Right renal cortex interstitium (tissue), 3 donors: ENCODE data around the gene MEF2B. TPM values are rescaled to one million over a fixed set of nuclear protein-coding genes. Genes with fewer than 3 reads are reported as not detected.
"Not testable (repeated sequence)": the region's sequence is repeated elsewhere in the genome, so short reads cannot be mapped to it uniquely, and the experiment has no call there.

Experiments
- DNase-seq, 3 donors: peaks; one replicate each; pipeline ENCODE4 v3.0.0-alpha.2; 2013; ENCODE audit warnings: low read depth in 3 of 3, low spot score in 2 of 3
- polyA plus RNA-seq, 3 donors: library from polyadenylated mRNA; unstranded; fragments of 120-200 nt; gene quantifications; one replicate each; pipeline ENCODE4 v1.2.1, GENCODE V29; 2013; ENCODE audit not compliant: insufficient read length in 3 of 3

Gene MEF2B
- polyA plus RNA-seq, 3 donors, result 1.0 to 1.1 (median 1.1) TPM

DNA sequence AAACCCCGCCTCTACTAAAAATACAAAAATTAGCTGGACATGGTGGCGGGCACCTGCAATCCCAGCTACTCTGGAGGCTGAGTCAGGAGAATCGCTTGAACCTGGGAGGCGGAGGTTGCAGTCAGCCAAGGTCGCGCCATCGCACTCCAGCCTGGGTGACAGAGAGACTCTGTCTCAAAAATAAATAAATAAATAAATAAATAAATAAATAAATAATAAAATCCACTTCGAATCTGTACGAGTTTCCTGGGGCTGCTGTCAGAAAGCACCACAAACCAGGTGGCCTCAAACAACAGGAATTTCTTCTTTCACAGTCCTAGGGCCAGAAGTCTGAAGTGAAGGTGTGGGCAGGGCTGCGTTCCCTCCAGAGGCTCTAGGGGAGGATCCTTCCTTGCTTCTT is 67.5 kb downstream of the MEF2B start:
- not testable (repeated sequence) for DNase-seq

DNA sequence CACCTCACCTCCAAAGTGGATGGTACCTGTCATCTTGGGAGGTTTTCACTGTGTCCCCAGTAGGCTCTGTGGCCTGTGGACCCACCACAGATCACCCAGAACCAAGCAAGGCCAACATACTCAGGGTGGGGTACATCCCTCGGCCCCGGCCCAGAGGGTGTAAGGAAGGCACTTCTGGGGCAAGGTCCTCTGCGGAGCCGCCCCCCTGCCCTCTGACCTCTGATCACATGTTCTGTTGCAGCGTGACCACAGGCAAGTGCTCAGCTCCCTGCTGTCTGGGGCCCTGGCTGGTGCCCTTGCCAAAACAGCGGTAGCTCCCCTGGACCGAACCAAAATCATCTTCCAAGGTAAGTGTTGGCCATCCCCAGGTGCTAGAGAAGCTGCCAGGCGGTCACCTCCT is 68.5 kb downstream of the MEF2B start:
- DNase-seq, result no peak

GRCh38 chr19:19098703-19099632 is 71.1 kb downstream of the MEF2B start:
- no peak for DNase-seq

GRCh38 chr19:19098084-19098702 is 71.9 kb downstream of the MEF2B start:
- DNase-seq, result no peak

DNA sequence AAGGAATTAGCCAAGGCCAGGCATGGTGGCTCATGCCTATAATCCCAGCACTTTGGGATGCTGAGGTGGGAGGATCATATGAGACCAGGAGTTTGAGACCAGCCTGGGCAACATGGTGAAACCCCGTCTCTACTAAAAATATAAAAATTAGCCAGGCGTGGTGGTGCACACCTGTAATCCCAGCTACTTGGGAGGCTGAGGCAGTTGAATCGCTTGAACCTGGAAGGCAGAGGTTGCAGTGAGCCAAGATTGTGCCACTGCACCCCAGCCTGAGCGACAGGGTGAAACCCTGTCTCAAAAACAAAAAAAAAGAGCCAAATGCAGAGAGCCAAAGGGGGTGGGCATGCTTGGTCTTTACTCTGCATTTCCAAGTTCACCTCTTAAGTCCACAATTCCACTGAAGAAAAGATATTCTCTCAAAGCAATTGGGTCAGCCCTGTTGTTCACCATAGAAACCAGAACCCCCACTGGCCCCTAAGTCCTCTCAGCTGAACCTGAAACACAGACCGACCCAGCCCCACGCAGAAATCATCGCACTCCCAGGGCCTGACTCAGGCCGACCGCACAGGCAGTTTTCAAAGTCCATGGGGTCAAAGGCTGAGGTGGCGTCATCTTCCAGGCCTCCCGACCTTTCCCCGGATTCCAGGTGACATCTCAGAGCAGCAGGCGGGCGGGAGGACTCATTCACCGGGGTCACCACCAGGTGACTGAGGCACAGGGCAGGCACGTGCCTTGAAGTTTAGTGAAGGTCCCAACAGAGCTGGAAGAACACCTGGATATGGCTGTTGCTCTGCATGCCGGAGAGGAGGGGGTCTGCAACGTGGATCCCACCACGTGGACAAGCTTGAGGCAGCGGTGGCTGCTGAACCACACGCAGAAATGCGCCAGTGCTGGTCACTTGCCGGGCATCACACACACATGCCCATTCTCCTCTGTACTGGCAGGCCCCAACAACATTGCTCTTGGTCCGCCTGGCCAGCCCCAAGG is 73.1 kb downstream of the MEF2B start:
- DNase-seq, result no peak

- DNase-seq, result no peak
Observed at GRCh38 chr19:19095691-19096090, 74.4 kb downstream of the MEF2B start.

Other genes with a start within 250 kb of the MEF2B start
- 10 to 100 TPM; 46.4 to 50.4 (median 48.2) TPM for gene HOMER3, start 229.0 kb downstream of the MEF2B start, polyA plus RNA-seq
- gene SUGP2, start 136.7 kb downstream of the MEF2B start, polyA plus RNA-seq, result 10 to 100 TPM; 69.2 to 74.4 (median 71.5) TPM
- gene ARMC6, start 136.7 kb downstream of the MEF2B start, polyA plus RNA-seq, result 10 to 100 TPM; 32.4 to 36.8 (median 34.9) TPM
- 10 to 100 TPM; 13.0 to 19.2 (median 16.2) TPM for gene SLC25A42, start 106.3 kb downstream of the MEF2B start, polyA plus RNA-seq
- gene TMEM161A, start 31.8 kb downstream of the MEF2B start, polyA plus RNA-seq, result 10 to 100 TPM; 25.7 to 29.2 (median 28.6) TPM
- gene BORCS8, start 21.9 kb upstream of the MEF2B start, polyA plus RNA-seq, result 10 to 100 TPM; 13.1 to 14.9 (median 13.2) TPM
- gene RFXANK, start 22.0 kb upstream of the MEF2B start, polyA plus RNA-seq, result 10 to 100 TPM; 51.7 to 68.5 (median 57.1) TPM
- gene NR2C2AP, start 33.2 kb upstream of the MEF2B start, polyA plus RNA-seq, result 10 to 100 TPM; 13.6 to 14.8 (median 13.8) TPM
- gene NCAN, start 41.7 kb upstream of the MEF2B start, polyA plus RNA-seq, result under 1 TPM; 0.01 to 0.07 (median 0.03) TPM
- 1 to 10 TPM; 2.1 to 2.8 (median 2.4) TPM for gene TM6SF2, start 103.0 kb upstream of the MEF2B start, polyA plus RNA-seq
- gene SUGP1, start 150.2 kb upstream of the MEF2B start, polyA plus RNA-seq, result 10 to 100 TPM; 50.3 to 56.4 (median 52.2) TPM
- gene MAU2, start 150.6 kb upstream of the MEF2B start, polyA plus RNA-seq, result 10 to 100 TPM; 36.6 to 41.3 (median 38.6) TPM
- gene GATAD2A, start 235.4 kb upstream of the MEF2B start, polyA plus RNA-seq, result 10 to 100 TPM; 37.3 to 49.0 (median 39.0) TPM